GM12892 (cell line): ENCODE results near the gene TTC21A. TPM values are rescaled to one million over a fixed set of nuclear protein-coding genes. Genes with fewer than 3 reads are reported as not detected.
"Not testable (repeated sequence)": the region's sequence is repeated elsewhere in the genome, so short reads cannot be mapped to it uniquely, and the experiment has no call there.

ENCODE experiments used
- DNase-seq: peaks from one replicate; pipeline ENCODE4 v3.0.0; 2011; ENCODE audit not compliant: insufficient read length
- FAIRE-seq: peaks from 2 replicates; lab custom pipeline; 2011; peaks lifted over from hg19 to GRCh38; lab: Jason Lieb, UNC
- POLR2A ChIP-seq: IDR thresholded peaks from 2 replicates; pipeline ENCODE4 v1.6.1; 2011; ENCODE audit warnings: low read depth, low read length, control low read depth
- POLR2AphosphoS5 ChIP-seq: IDR thresholded peaks from 2 replicates; pipeline ENCODE4 v1.6.1; 2011; ENCODE audit warnings: low read depth, low read length, control low read depth
- TAF1 ChIP-seq: IDR thresholded peaks from 2 replicates; pipeline ENCODE4 v1.6.1; 2011; ENCODE audit warnings: low read depth, mild to moderate bottlenecking, control low read depth, low read length, borderline replicate concordance
- polyA plus RNA-seq: library from polyadenylated mRNA; unstranded; fragments of >200 nt; gene quantifications from one replicate; pipeline ENCODE4 v1.2.1, GENCODE V29; 2012; ENCODE audit warnings: missing spikeins, inconsistent platforms; ENCODE audit not compliant: missing spikeins

TTC21A gene, protein sequence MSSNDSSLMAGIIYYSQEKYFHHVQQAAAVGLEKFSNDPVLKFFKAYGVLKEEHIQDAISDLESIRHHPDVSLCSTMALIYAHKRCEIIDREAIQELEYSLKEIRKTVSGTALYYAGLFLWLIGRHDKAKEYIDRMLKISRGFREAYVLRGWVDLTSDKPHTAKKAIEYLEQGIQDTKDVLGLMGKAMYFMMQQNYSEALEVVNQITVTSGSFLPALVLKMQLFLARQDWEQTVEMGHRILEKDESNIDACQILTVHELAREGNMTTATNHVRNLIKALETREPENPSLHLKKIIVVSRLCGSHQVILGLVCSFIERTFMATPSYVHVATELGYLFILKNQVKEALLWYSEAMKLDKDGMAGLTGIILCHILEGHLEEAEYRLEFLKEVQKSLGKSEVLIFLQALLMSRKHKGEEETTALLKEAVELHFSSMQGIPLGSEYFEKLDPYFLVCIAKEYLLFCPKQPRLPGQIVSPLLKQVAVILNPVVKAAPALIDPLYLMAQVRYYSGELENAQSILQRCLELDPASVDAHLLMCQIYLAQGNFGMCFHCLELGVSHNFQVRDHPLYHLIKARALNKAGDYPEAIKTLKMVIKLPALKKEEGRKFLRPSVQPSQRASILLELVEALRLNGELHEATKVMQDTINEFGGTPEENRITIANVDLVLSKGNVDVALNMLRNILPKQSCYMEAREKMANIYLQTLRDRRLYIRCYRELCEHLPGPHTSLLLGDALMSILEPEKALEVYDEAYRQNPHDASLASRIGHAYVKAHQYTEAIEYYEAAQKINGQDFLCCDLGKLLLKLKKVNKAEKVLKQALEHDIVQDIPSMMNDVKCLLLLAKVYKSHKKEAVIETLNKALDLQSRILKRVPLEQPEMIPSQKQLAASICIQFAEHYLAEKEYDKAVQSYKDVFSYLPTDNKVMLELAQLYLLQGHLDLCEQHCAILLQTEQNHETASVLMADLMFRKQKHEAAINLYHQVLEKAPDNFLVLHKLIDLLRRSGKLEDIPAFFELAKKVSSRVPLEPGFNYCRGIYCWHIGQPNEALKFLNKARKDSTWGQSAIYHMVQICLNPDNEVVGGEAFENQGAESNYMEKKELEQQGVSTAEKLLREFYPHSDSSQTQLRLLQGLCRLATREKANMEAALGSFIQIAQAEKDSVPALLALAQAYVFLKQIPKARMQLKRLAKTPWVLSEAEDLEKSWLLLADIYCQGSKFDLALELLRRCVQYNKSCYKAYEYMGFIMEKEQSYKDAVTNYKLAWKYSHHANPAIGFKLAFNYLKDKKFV (N-terminal part only)
- 3.8 TPM for polyA plus RNA-seq

DNA sequence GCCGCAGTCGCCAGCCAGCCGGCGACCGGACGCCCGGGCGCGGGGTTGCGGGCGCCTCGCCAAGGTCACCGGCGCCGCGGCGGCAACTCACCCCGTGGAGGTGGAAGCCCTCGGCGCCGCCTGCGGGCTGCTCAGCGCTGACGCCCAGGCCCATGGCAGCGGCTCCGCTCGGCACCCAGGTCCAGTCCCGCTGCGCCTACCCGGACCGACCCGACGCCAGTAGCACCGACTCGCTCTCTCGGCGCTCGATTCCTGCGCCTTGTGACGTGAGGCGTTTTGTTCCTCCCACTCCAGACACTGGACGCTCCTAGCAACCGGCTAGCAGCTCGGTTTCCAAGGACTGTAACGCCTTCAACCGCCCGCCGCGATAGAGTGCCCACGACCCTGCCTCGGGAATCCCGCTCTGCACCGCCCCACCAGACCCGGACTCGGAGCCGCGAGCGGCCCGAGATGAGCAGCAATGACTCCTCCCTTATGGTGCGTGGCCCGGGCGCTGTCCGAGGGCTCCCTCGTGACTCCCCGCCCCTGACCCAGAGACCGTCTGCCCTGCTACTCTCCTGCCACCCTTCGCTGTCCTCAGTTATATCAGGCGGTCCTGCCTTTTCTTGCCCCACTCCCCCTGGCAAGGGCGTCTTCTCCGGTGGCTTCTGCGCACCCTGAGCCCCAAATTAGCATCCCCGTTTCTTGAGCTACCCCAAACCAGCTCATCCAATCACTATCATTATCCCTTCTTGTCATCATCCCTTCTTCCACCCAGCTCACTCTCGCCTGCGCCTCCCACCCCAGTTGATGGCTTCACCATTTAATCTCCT lies at the start of gene TTC21A, which contains the start of gene GORASP1:
Gene TTC21A (plus strand): TSS at position 293 of the 812 bp plus-strand sequence. CDS start 158 bp downstream, at position 451.
Gene GORASP1 (minus strand): TSS at position 240 of the 812 bp plus-strand sequence. CDS start 86 bp downstream, at position 154.
- TF ChIP-seq POLR2A: peak; percentile 42; the same call in 1 of the 2 replicates
- no peak for TF ChIP-seq TAF1
- TF ChIP-seq POLR2AphosphoS5: no peak
- FAIRE-seq: peak; percentile 83
- peak; percentile 81 for DNase-seq

DNA sequence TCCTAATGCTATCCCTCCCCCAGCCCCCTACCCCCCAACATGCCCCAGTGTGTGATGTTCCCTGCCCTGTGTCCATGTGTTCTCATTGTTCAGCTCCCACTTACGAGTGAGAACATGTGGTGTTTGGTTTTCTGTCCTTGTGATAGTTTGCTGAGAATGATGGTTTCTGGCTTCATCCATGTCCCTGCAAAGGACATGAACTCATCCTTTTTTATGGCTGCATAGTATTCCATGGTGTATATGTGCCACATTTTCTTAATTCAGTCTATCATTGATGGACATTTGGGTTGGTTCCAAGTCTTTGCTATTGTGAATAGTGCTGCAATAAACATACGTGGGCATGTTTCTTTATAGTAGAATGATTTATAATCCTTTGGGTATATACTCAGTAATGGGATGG lies 46.3 kb upstream of the TTC21A start:
- FAIRE-seq, DNase-seq: not testable (repeated sequence)

DNA sequence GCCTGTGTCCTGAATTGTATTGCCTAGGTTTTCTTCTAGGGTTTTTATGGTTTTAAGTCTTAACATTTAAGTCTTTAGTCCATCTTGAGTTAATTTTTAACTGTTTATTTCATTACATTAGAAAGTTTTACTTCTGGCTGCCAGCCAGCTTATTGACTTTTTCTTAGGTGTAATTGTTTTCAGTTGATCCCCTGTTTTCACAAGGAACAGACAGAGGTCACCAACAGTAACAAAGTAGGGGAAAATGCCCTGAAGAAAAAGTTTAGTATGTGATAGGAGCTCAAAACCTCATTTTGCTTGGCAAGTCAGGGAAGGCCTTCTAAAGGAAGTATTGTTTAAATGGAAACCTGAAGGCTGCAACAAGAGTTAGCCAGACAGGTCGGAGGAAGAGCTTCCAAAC lies 45.3 kb upstream of the TTC21A start:
- no peak for TF ChIP-seq POLR2A
- TF ChIP-seq POLR2AphosphoS5: no peak
- no peak for TF ChIP-seq TAF1
- DNase-seq: no peak
- FAIRE-seq: no peak

DNA sequence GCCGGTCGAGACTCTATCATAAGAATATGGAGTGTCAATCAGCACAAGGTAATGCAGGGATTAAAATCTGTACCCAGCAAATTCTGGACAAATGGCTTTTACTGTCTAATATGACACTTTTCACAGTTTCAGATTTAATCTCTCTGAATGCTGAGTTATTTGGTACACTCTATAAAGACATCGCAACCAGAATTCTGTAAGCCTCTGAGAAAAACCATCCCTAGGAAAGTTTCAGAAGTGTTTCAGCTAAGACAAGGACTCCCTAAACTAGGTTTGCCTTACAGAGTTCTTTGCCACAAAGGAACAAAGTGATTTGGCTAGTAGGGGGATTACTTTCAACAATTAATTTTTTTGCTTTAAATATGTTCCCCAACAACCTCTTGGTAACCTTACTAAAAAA lies 44.3 kb upstream of the TTC21A start:
- no peak for FAIRE-seq

DNA sequence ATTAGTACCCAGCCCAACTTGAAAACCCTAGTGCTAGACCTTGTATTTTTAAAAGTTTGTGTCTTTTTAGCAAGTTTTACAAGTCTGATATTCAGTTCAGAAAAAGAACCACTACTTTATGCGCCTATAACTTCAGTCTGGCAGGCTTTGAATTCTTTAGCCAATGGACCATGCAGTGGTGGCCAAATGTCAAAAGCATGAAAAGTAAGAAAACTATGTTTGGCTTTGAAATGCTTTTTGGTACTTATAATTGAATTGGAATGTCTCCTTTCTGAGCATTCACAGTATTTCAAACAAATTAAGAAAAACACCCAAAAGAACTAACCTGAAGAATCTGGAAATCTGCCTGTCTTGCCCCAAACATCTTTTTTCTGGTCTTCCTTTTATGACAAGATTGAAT lies 42.8 kb upstream of the TTC21A start:
- DNase-seq: no peak
- TF ChIP-seq TAF1 (no peak), POLR2A (no peak), POLR2AphosphoS5 (no peak)
- FAIRE-seq: no peak

More for the DNA sequence above, 44.3 kb upstream of the TTC21A start:
- no peak for TF ChIP-seq TAF1
- TF ChIP-seq POLR2A: no peak
- no peak for TF ChIP-seq POLR2AphosphoS5
- no peak for DNase-seq

DNA sequence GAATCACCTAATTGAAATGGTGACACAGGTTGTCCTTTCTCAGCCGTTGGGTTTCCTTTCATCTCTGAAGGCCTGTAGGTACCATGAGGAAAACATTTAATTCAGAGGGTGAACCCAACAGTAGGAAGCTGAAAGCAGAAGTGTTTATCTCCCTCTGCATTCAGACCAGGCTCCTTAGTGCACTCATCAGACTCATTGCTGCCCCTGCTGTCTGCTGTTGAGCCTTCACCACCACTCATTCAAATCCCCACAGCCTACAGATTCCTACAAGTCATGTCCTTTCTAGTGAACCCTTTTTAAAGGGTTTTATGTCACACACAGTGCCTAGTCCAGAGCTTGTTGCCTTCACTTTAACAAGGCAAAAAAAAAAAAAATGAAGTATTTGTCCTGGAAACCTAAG lies 42.3 kb upstream of the TTC21A start:
- peak; percentile 21 for DNase-seq
- FAIRE-seq: peak; percentile 95
- no peak for TF ChIP-seq TAF1

DNA sequence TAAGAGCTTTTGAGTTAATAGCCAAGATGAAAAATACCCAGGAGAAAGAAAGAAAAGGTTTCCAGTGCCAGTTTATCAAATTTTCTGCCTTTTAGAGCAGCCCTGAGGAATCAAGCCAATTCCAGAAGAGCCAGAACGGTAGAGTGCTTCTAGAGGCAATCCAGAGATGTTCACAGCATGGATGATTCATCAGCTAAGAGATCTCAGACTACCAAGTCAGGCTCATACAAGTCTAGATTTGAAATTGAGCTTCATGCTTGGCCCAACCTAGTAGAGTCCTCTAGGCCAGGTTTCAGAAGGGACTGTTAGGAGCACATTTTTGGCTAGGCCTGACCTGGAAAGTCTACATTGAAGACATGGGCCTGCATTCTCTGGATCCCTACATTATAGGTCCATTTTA lies 40.2 kb upstream of the TTC21A start:
- FAIRE-seq (no peak), DNase-seq (no peak)
- TF ChIP-seq POLR2AphosphoS5 (no peak), TAF1 (no peak), POLR2A (no peak)

DNA sequence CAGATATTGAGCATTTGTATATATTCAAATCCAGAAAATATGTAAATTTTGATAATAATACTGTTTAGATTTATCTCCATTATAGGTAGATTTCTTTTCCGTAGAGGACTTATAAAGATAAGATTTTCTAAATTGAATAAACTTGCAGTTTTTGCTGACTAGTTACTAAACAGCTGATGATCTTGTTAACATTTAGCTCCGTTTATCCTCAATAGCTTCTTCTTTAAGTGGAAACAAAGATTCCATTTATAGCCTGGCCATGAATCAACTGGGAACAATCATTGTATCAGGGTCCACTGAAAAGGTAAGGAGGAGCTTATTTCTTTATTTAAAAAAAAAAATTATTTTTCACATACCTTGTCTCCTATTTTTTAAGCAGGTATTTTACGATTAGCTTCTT lies 38.9 kb upstream of the TTC21A start:
- DNase-seq (no peak), FAIRE-seq (no peak)
- TF ChIP-seq TAF1 (no peak), POLR2A (no peak), POLR2AphosphoS5 (no peak)

DNA sequence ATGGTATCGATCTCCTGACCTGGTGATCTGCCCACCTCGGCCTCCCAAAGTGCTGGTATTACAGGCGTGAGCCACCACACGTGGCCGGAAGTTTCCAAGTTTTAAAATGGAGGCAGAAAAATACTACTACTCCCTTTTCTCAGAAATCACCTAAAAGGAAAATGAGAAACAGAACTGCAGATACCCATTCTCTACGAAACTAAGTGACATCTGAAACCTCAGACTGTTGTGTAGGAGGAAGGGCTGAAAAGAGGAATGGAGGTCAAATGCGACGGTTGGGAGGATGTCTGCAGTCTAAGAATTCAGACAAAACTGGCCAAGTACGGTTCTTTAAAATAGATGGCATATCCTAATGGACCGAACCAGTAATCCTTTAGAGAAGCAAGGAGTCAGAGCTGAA lies 31.6 kb upstream of the TTC21A start:
- no peak for FAIRE-seq
- TF ChIP-seq TAF1: no peak
- no peak for TF ChIP-seq POLR2A
- no peak for TF ChIP-seq POLR2AphosphoS5
- DNase-seq: no peak

DNA sequence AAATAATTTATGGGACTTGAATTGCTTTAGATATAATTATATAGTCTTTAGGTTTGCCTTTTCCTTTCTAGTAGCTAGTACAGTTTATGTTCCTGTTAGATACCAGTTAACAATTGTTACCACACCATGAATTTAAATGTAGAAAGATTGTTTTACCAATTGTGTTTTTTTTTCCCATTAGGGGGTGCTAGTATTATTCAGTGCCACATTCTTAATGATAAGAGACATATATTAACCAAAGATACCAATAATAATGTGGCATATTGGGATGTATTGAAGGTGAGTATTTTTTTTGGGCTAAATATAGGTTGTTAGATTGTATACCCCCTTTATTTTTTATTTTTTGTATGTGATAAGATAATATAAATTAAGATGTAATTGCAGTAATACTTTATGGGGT lies 27.9 kb upstream of the TTC21A start:
- no peak for TF ChIP-seq POLR2AphosphoS5
- no peak for TF ChIP-seq POLR2A
- no peak for TF ChIP-seq TAF1
- no peak for FAIRE-seq
- no peak for DNase-seq

DNA sequence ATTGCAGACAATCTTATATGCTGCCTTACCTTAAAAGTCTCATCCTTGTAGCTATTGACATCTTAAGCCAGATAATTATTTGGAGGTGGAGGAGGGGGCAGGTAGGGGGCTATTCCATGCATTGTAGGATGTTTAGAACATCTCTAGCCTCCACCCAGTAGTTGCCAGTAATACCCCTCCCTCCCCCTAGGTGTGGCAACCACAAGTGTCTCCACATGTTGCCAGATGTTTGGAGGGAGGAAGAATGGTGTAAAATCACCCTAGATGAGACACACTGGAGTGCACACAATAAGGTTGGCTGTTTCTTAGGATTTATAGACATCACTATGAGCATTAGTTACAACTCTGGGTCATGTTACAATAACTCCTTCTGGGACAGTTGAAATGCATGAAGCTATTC lies 27.5 kb upstream of the TTC21A start:
- no peak for DNase-seq
- FAIRE-seq: no peak
- TF ChIP-seq POLR2AphosphoS5: no peak
- no peak for TF ChIP-seq TAF1
- TF ChIP-seq POLR2A: no peak
